Activated naive CD8-positive, alpha-beta T cell treated with anti-CD3 and anti-CD28 coated beads, Interleukin-2, amount 10 ng/mL, durations not matched to agents 7 days and 5 days (primary cell): ENCODE data around the gene ERMAP. TPM values are rescaled to one million over a fixed set of nuclear protein-coding genes. Genes with fewer than 3 reads are reported as not detected.

Experiments used
- ATAC-seq: fragments of 150-1000 bp; cut with Tn5 transposase; one replicate; pipeline ENCODE4 v1.10.0; 2021; ENCODE audit warnings: low read depth, moderate library complexity
- POLR2A ChIA-PET: fragments of 350-600 bp; sonication (Branson Sonifier 250); formaldehyde crosslinking; loops from one replicate; lab custom pipeline; 2021; ENCODE audit warnings: antibody characterized with exemption; lab: Charles Lee
- DNase-seq: peaks from one replicate; pipeline ENCODE4 v3.0.0; 2021
- H3K27ac Mint-ChIP-seq: one replicate; pipeline ENCODE4 v1.8.0; 2022; ENCODE audit warnings: mild to moderate bottlenecking, mixed read lengths
- H3K27me3 Mint-ChIP-seq: one replicate; pipeline ENCODE4 v1.8.0; 2022; ENCODE audit warnings: mild to moderate bottlenecking, moderate library complexity, mixed read lengths
- H3K36me3 Mint-ChIP-seq: one replicate; pipeline ENCODE4 v1.8.0; 2021; ENCODE audit warnings: mild to moderate bottlenecking, mixed read lengths
- H3K4me1 Mint-ChIP-seq: one replicate; pipeline ENCODE4 v1.8.0; 2021; ENCODE audit warnings: mixed read lengths
- H3K4me3 Mint-ChIP-seq: one replicate; pipeline ENCODE4 v1.8.0; 2022; ENCODE audit warnings: mild to moderate bottlenecking, moderate library complexity, mixed read lengths
- H3K9me3 Mint-ChIP-seq: one replicate; pipeline ENCODE4 v1.8.0; 2021; ENCODE audit warnings: mixed read lengths
- total RNA-seq, 2 experiments: library from RNA; stranded (reverse); gene quantifications; one replicate each; pipeline ENCODE4 v1.2.3, GENCODE V29; 2021

ERMAP gene
- total RNA-seq, 2 experiments from 2014 or later, result 3.9 to 5.0 TPM

DNA sequence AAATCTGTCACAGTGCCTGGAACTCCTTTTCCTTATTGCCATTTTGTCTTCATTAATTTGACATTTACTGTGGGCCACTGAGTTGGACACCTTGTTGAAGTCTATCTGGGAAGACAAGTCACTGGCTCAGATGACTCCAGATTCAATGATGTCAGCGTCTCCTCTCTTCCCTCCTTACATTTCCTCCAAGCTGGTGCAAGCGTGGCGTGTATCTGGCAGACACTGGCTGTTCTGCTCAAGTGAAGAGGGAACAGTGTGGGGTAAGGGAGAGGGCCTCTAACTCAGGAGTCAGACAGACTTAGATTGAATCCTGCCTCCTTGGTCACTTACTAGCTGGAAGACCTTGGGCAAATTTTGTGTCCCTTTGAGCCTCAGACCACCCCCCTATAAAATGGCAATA is 20.8 kb downstream of the ERMAP start:
- POLR2A ChIA-PET, result interaction anchor here (1.4 kb wide), 1 partner anchor 9 kb away, joined by 8 read pairs; the partner anchor contains the start of gene ZNF691
- DNase-seq, result no peak
- Mint-ChIP-seq H3K9me3 (no peaks in the 10 kb centered on the region), H3K36me3 (peaks cover 3% of the 10 kb centered on the region), H3K27ac (no peak overlapping the region), H3K27me3 (no peaks in the 10 kb centered on the region), H3K4me1 (peaks cover 2% of the 10 kb centered on the region), H3K4me3 (no peak overlapping the region)
- no peak for ATAC-seq

DNA sequence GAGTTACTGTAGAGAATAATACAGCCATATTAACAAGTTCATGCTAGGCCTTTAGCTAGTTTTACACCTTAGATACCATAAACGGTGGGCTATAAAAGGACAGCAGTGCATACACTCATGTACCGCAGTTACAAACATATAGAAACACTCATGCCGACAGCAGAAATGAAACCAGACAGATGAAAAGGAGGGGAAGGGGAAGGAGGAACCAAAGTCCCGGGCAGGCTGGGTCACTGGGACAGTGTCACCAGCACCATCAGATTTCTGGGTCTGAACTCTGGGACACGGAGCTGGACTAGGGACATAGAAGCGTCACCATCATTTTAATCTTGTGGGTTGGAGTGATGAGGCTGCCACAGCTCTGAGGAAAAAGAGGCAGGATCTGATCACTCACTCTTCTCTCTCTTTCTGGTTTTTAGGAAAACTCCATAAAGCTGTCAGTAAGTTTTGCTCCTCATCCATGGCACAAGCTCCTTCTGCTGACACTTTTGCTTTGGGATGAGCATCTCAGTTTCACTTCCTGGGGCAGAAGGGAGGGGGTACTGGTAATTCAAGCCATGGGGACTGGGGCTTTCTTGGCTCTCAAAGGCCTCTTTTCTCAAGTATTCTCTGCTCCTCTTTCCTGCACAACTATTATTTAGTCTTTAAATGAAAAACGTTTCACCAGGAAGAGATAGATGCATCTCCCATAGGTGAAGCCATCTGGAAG is 21.7 kb downstream of the ERMAP start:
- Mint-ChIP-seq H3K4me1 (peaks cover 2% of the 10 kb centered on the region), H3K27ac (no peak overlapping the region), H3K4me3 (no peak overlapping the region), H3K36me3 (peaks cover 10% of the 10 kb centered on the region), H3K9me3 (no peaks in the 10 kb centered on the region), H3K27me3 (no peaks in the 10 kb centered on the region)
- DNase-seq (no peak), ATAC-seq (no peak)
- POLR2A ChIA-PET, result interaction anchor here (1.4 kb wide), 1 partner anchor 8 kb away, joined by 8 read pairs; the partner anchor contains the start of gene ZNF691

DNA sequence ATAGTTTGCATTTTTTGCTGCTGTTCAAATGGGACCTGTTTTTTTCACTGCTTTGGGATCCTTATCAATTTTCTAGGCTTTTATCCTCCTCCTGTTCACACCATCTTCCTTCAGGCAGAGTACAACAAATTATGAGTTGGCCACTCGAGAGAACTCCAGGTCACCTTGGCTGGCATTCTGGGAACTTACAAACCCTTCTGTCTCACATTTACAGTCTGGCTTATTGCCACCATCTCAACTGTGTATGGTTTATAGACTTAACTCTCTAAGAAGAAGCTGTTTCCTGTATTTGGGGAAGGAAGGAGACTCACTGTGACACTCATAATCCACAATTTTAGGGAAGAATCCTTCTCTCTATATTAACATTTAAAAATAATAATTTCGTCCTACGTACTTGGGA is 24.1 kb downstream of the ERMAP start:
- no peak for DNase-seq
- no peak for ATAC-seq
- POLR2A ChIA-PET, result interaction anchor here (0.8 kb wide), 1 partner anchor 25 kb away, joined by 3 read pairs; no protein-coding TSS in a partner anchor
- no peaks in the 10 kb centered on the region for H3K9me3 Mint-ChIP-seq
- peaks cover 4% of the 10 kb centered on the region for H3K4me1 Mint-ChIP-seq
- H3K27ac Mint-ChIP-seq, result no peak overlapping the region
- H3K27me3 Mint-ChIP-seq, result no peaks in the 10 kb centered on the region
- H3K36me3 Mint-ChIP-seq, result peaks cover 8% of the 10 kb centered on the region
- no peak overlapping the region for H3K4me3 Mint-ChIP-seq

DNA sequence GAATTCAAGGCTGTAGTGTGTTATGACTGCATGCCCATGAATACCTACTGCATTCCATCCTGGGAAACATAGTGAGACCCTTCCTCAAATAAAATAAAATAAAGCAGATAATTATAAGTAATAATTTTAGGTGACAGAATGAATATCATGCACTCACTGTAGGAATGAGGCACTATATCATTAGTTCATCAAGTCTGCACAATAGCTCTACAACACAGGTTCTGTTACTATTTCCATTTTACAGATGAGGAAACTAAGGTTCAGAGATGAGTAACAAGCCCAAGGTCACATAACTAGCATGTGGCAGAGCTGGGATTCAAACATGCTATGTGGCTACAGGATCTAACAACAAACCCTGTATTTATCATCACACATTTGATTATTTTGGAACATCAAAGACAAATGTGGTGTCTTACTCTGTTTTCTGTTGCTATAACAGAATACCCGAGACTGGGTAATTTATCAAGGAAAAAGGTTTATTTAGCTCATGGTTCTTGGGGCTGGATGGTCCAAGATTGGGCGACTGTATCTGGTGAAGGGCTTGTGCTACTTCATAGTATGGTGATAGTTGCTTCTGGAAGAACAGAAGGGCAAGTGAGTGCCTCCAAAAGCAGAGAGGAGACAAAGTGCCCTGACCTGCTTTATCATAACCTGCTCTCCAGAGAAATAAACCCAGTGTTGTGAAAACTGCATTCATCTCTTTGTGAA is 24.7 kb downstream of the ERMAP start:
- Mint-ChIP-seq H3K27ac (no peak overlapping the region), H3K9me3 (no peaks in the 10 kb centered on the region), H3K4me3 (no peak overlapping the region), H3K4me1 (peaks cover 6% of the 10 kb centered on the region), H3K36me3 (peaks cover 8% of the 10 kb centered on the region), H3K27me3 (no peaks in the 10 kb centered on the region)
- DNase-seq (no peak), ATAC-seq (no peak)
- POLR2A ChIA-PET, result interaction anchor here (0.8 kb wide), 1 partner anchor 25 kb away, joined by 3 read pairs; no protein-coding TSS in a partner anchor

DNA sequence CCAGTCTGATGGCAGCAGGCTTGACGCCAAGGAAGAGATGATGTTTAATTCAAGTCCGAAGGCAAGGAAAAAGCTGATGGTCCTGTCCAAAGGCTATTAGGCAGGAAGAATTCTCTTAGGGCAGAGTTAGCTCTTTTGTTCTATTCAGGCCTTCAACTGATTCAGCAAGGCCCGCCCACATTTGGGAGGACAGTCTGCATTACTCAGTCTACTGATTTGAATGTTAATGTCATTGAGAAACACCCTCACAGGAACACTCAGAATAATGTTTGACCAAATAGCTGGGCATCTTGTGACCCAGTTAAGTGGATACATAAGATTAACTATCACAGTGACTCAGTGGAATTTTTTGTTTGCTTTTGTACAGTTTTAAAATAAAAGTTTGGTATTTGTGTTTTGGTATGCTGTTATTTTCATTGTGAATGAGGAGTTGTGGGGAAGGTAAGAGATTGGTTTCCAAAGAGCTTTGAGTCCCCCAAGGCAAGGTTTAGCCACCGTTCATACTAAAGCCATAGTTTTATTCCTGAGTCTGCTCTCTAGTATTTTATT is 27.7 kb downstream of the ERMAP start:
- peaks cover 19% of the 10 kb centered on the region for H3K36me3 Mint-ChIP-seq
- no peaks in the 10 kb centered on the region for H3K27me3 Mint-ChIP-seq
- H3K9me3 Mint-ChIP-seq, result peaks cover under 1% of the 10 kb centered on the region
- POLR2A ChIA-PET, result no interaction called here
- peaks cover 24% of the 10 kb centered on the region for H3K4me1 Mint-ChIP-seq
- no peak overlapping the region for H3K27ac Mint-ChIP-seq
- DNase-seq, result no peak
- no peak overlapping the region for H3K4me3 Mint-ChIP-seq
- no peak for ATAC-seq

DNA sequence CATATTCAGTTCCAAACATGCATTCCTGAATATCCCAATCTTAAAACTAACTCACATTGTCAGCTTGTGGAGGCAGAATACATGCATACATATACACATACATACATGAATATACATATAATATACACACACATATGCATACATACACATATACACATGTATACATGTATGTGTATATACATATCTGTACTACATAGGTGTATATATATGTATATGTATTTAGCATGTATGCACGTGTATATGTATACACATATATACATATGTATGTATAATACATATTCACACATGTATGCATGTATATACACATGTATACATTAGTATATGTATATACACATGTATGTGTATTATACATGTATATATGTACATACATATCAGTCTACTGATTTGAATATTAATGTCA is 28.3 kb downstream of the ERMAP start:
- POLR2A ChIA-PET, result no interaction called here
- H3K36me3 Mint-ChIP-seq, result peaks cover 24% of the 10 kb centered on the region
- no peak overlapping the region for H3K27ac Mint-ChIP-seq
- no peak for ATAC-seq
- H3K4me1 Mint-ChIP-seq, result peaks cover 27% of the 10 kb centered on the region
- H3K4me3 Mint-ChIP-seq, result no peak overlapping the region
- H3K9me3 Mint-ChIP-seq, result peaks cover 3% of the 10 kb centered on the region
- no peaks in the 10 kb centered on the region for H3K27me3 Mint-ChIP-seq
- DNase-seq, result no peak

DNA sequence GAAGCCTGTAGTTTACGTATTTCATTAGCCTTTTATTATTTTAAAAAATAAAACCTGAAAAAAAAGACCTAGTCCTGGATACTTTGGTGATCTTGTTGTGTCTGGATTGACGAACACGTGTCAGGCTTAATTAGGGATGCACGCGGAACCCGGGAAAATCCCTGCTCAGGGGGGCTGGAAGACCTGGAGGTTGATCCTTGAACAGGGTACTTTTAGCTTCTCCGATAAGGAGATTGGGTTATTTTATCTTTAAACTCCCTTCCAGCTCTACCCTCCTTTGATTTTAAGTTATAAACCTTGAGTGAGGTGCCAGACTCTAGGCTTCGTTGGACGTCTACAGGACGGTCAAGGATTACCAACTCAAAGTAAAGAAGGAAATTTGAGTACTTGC is 28.9 kb downstream of the ERMAP start:
- Mint-ChIP-seq H3K27ac (peak overlapping the region; percentile 62), H3K4me1 (peaks cover 27% of the 10 kb centered on the region), H3K9me3 (peaks cover 3% of the 10 kb centered on the region), H3K36me3 (peaks cover 30% of the 10 kb centered on the region), H3K27me3 (no peaks in the 10 kb centered on the region), H3K4me3 (peak overlapping the region; percentile 98)
- DNase-seq (no peak), ATAC-seq (peak; percentile 9)
- POLR2A ChIA-PET, result interaction anchor here (0.7 to 3.2 kb wide), 12 partner anchors 8 to 512 kb away, joined by 3 to 34 read pairs (median 5); partner anchors contain the start of genes C1orf50, ERMAP, P3H1 and PPCS

DNA sequence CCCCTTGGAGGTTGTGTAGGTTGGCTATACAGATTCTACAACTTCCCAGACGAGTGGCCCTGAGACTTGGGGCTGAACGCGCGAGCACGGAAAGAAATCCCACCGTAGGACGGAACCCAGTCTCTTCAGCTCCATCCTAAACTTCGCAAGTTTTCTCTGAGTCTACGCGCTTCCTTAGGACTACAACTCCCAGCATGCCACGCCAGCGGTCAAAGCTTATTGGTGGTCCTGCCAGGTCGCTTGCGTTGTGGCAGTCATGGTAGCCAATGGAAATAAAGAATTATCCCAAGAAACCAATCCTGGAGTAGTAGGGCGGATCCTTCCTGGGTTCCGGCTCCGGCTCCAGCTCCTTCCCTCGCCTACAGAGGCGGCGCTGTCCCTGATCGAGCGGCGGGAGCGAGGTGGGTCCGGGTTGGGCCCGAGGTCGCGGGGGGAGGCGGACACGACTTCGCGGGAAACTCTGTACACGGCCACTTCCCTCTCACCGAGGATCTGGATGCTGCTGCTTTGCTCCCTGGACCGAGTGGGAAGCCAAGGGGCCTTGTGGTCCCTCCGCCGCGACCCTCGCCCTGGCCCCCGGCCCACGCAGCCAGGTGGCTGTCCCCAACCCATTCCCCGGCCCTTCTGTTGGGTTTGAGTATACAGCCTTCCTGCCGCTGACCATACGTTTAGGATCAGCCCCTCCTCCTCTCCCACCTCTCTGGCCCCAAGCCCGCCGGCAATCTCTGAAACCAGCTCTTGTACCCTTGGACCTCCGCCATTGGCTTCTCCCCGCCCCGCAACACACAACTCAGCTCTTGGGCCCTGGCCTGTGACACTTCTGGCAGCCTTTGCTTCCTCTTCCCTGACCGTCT is 29.6 kb downstream of the ERMAP start, which contains the start of gene ZNF691:
ZNF691 (plus strand) TSS at position 357 of the 854 bp plus-strand sequence. CDS start 3,046 bp downstream, outside the sequence.
- Mint-ChIP-seq H3K4me1 (peaks cover 27% of the 10 kb centered on the region), H3K4me3 (peak within 1 kb of the TSS; percentile 98), H3K9me3 (peaks cover 3% of the 10 kb centered on the region), H3K36me3 (peaks cover 37% of the 10 kb centered on the region), H3K27me3 (no peaks in the 10 kb centered on the region), H3K27ac (peak within 1 kb of the TSS; percentile 87)
- DNase-seq (peak; percentile 79), ATAC-seq (peak; percentile 98)
- POLR2A ChIA-PET, result interaction anchor here (0.7 to 3.2 kb wide), 12 partner anchors 8 to 513 kb away, joined by 3 to 34 read pairs (median 5); partner anchors contain the start of genes C1orf50, ERMAP, P3H1 and PPCS

DNA sequence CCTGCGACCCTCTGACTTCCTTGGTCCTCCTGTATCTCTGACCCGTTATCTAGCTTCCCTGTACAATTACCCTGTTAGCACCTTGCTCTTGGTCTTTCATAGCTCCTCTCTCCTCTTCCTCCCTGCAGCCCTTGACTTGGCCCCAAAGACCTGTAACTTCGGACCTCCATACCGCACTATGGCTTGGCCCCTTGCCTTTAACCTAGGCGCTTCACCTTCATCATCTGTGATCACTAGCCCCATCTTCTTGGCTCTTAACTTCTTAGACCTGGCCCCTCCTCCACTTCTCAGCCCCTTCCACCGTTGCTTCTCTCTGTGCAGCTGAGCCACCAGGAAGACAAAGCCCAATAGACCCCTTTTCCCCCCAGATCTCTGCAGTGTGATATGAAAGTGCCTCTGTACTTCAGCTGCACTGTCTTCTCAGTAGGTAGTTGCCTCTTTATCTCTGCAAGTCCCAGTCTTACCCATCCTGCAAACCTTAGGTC is 30.2 kb downstream of the ERMAP start:
- Mint-ChIP-seq H3K4me3 (peak overlapping the region; percentile 98), H3K4me1 (peaks cover 27% of the 10 kb centered on the region), H3K9me3 (peaks cover 3% of the 10 kb centered on the region), H3K36me3 (peaks cover 40% of the 10 kb centered on the region), H3K27me3 (no peaks in the 10 kb centered on the region), H3K27ac (peak overlapping the region; percentile 87)
- ATAC-seq (no peak), DNase-seq (no peak)
- POLR2A ChIA-PET, result interaction anchor here (0.6 to 3.2 kb wide), 11 partner anchors 9 to 513 kb away, joined by 3 to 34 read pairs (median 6); partner anchors contain the start of genes C1orf50, ERMAP, P3H1 and PPCS

DNA sequence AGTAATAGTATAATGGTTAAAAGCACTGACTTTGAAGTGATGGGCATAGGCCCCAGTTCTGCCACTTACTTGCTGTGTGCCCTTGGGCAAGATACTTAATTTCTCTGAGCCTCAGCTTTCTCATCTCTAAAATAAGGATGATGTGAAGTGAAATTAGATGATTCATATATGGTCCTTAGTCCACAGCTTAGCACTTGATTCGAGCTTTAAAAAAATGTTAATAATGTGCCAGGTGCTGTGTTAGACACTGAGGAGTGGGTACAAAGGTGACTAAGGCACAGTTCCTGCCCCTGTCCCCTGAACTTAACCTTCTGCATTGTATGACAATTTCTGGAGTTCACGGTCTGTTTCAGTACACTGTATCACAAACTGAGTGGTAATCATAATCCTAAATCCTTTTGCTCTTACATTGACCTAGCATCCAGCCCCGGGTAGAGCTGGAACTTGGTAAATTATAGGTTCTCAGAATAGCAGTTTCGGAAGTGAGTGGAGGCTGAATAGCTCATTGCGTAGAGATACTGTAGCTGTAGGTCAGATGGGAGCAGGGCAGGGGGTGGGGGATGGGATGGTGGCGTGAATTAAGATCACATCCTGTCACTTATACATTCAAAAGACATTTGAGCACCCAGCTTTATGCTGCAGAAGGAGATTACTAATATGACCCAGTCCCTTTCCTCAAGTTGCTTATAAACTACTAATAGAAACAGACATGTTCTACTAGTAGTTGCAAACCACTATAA is 31.0 kb downstream of the ERMAP start:
- Mint-ChIP-seq H3K4me1 (peaks cover 28% of the 10 kb centered on the region), H3K4me3 (peak overlapping the region; percentile 98), H3K36me3 (peaks cover 44% of the 10 kb centered on the region), H3K27ac (peak overlapping the region; percentile 87), H3K27me3 (no peaks in the 10 kb centered on the region), H3K9me3 (peaks cover 3% of the 10 kb centered on the region)
- DNase-seq, result no peak
- ATAC-seq, result no peak
- POLR2A ChIA-PET, result interaction anchor here (0.6 to 3.2 kb wide), 6 partner anchors 10 to 391 kb away, joined by 3 to 34 read pairs (median 7); partner anchors contain the start of genes C1orf50, ERMAP, P3H1 and PPCS

DNA sequence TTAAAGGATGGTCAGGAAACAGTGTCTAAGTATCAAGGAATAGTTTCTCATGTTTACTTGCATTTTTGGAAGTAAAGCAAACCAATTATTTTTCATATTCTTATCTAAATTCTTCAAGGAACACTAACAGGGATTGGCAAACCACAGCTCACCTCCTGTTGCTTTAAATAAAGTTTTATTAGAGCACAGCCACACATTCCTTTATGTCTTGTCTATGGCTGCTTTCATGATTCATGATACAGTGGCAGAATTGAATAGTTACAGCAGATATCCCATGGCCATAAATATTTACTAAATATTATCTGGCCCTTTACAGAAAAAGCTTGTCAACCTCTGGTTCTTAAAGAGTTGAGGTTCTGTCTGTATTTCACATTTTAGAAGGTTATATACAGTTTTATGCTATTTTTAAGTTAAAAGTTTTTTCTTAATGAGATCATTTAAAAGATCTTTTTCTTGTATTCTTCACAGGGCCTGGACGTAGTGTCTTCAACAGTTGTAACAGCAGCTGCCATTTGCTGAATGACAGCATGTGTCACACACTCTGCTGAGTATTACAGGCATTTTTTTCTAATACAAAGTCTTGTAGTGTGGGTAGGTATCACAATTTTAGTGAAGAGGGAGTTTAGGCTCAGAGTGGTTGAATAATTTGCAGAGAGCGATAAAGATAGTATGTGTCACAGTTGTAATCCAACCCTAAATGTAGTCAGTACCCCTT is 32.1 kb downstream of the ERMAP start:
- POLR2A ChIA-PET, result interaction anchor here (0.5 kb wide), 1 partner anchor 15 kb away, joined by 8 read pairs; no protein-coding TSS in a partner anchor
- ATAC-seq, result no peak
- H3K4me1 Mint-ChIP-seq, result peaks cover 28% of the 10 kb centered on the region

More for the DNA sequence above, 32.1 kb downstream of the ERMAP start:
- no peak overlapping the region for H3K27ac Mint-ChIP-seq
- H3K36me3 Mint-ChIP-seq, result peaks cover 44% of the 10 kb centered on the region
- no peaks in the 10 kb centered on the region for H3K27me3 Mint-ChIP-seq
- peaks cover 3% of the 10 kb centered on the region for H3K9me3 Mint-ChIP-seq
- DNase-seq, result no peak
- no peak overlapping the region for H3K4me3 Mint-ChIP-seq
